Loucy (cell line): ENCODE results near the gene ETFA.

ENCODE experiments used
- EZH2phosphoT487 ChIP-seq: fragments of 200-600 bp; IDR thresholded peaks from 2 replicates; pipeline ENCODE4 v1.6.1; 2018; ENCODE audit warnings: antibody characterized with exemption, mild to moderate bottlenecking, moderate library complexity, borderline replicate concordance
- TF ChIP-seq, protein P1 (sequence below): fragments of 200-600 bp; sonication (generic); conservative IDR thresholded peaks from 2 replicates; pipeline ENCODE4 v1.5.1; 2014; ENCODE audit warnings: mild to moderate bottlenecking, antibody characterized with exemption, low read length

GRCh38 chr15:76274226-76274625, 37.0 kb downstream of the ETFA start:
- TF ChIP-seq, protein P1, sequence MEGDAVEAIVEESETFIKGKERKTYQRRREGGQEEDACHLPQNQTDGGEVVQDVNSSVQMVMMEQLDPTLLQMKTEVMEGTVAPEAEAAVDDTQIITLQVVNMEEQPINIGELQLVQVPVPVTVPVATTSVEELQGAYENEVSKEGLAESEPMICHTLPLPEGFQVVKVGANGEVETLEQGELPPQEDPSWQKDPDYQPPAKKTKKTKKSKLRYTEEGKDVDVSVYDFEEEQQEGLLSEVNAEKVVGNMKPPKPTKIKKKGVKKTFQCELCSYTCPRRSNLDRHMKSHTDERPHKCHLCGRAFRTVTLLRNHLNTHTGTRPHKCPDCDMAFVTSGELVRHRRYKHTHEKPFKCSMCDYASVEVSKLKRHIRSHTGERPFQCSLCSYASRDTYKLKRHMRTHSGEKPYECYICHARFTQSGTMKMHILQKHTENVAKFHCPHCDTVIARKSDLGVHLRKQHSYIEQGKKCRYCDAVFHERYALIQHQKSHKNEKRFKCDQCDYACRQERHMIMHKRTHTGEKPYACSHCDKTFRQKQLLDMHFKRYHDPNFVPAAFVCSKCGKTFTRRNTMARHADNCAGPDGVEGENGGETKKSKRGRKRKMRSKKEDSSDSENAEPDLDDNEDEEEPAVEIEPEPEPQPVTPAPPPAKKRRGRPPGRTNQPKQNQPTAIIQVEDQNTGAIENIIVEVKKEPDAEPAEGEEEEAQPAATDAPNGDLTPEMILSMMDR: no peak
- no peak for TF ChIP-seq EZH2phosphoT487
